ENCODE results near the gene CCL26.

The CCL26 gene

GRCh38 chr7:75772081-75773077, at the start of gene CCL26:
TSS of gene CCL26 (minus strand) at chr7:75772211. CDS start at chr7:75772176, 35 bp downstream.
- H3K4me1 Mint-ChIP-seq, result peaks cover 30% of the 10 kb centered on the region
- peaks cover 6% of the 10 kb centered on the region for H3K36me3 Mint-ChIP-seq
- no peak within 1 kb of the TSS for H3K4me3 Mint-ChIP-seq
- ATAC-seq (no peak), DNase-seq (ENCODE audit: low spot score in 2 of 2) (no peak)
- H3K27ac Mint-ChIP-seq, result peak within 1 kb of the TSS; percentile 74
- H3K9me3 Mint-ChIP-seq, result no peaks in the 10 kb centered on the region

DNA sequence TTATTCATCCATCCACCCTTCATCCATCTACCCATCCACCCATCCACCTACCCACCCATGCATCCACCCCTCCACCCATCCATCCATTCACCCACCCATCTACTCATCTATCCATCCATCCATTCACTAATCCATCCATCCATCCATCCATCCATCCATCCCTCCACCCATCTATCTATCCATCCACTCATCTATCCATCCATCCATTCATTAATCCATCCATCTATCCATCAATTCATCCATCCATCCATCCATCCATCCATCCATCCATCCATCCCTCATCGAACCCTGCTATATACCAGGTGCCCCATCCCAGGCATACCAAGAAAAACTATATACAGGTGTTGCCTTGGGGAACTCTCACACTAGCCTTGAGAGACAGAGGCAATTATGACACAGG, 48.7 kb upstream of the CCL26 start:
- no peak for ATAC-seq
- no peaks in the 10 kb centered on the region for H3K36me3 Mint-ChIP-seq
- no peaks in the 10 kb centered on the region for H3K9me3 Mint-ChIP-seq
- H3K4me1 Mint-ChIP-seq, result peaks cover 5% of the 10 kb centered on the region
- DNase-seq (ENCODE audit: low spot score in 2 of 2), result no peak
- H3K27ac Mint-ChIP-seq, result no peak overlapping the region
- no peak overlapping the region for H3K4me3 Mint-ChIP-seq

- Mint-ChIP-seq H3K4me1 (peaks cover 5% of the 10 kb centered on the region), H3K27ac (no peak overlapping the region), H3K9me3 (no peaks in the 10 kb centered on the region), H3K36me3 (no peaks in the 10 kb centered on the region), H3K4me3 (no peak overlapping the region)
- ATAC-seq (no peak), DNase-seq (ENCODE audit: low spot score in 2 of 2) (no peak)
Observed at GRCh38 chr7:75819711-75820110, 47.7 kb upstream of the CCL26 start.

DNA sequence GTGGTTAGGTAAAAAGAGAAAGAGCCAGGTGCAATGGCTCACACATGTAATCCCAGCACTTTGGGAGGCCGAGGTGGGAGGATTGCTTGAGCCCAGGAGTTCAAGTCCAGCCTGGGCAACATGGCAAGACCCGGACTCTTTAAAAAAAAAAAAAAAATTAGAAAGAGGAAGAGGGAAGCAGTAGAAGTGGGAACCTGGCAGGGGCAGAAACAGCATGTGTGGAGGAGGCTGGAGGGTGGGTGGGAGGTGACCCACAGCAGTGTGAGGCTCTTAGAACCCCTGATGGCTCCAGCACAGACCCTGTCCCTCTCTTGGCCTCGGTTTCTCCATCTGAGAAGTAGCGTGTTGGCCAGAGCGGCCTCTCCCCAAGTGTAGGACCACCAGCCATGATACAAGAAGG, 46.5 kb upstream of the CCL26 start:
- no peak for ATAC-seq
- Mint-ChIP-seq H3K27ac (peak overlapping the region; percentile 26), H3K9me3 (no peaks in the 10 kb centered on the region), H3K36me3 (no peaks in the 10 kb centered on the region), H3K4me1 (peaks cover 5% of the 10 kb centered on the region), H3K4me3 (no peak overlapping the region)
- DNase-seq (ENCODE audit: low spot score in 2 of 2), result no peak

GRCh38 chr7:75817116-75817515, 45.1 kb upstream of the CCL26 start:
- Mint-ChIP-seq H3K36me3 (no peaks in the 10 kb centered on the region), H3K9me3 (no peaks in the 10 kb centered on the region), H3K27ac (peak overlapping the region; percentile 30), H3K4me3 (no peak overlapping the region), H3K4me1 (peaks cover 5% of the 10 kb centered on the region)
- no peak for DNase-seq (ENCODE audit: low spot score in 2 of 2)
- no peak for ATAC-seq

DNA sequence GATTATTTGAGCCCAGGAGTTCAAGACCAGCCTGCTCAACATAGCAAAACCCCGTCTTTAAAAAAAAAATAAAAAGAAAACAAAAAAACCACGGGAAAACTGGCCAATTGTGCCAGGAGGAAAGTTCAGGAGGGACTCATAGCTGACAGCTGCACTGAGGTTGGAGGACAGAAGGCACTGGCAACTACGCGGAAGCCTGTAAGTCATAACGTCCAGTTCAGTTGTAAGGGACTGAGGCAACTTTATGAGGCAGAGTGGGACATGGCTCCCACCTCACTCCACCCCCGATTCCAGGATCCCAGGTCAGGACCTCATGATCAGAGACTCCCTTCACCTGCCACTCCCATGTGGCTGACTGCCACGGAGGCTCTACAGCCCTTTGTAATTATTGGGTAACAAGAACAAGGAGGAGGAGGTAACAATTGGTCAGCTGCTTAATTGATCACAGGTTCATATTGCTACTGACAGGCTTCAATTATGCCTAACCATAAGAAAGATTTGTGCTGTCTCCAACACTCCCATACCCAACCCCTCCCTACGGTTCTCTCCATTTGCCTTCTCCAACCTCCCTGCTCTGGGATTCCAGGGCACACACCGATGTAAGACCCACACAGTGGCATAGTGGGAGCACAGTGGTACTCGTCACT, 43.5 kb upstream of the CCL26 start:
- H3K4me1 Mint-ChIP-seq, result peaks cover 5% of the 10 kb centered on the region
- ATAC-seq, result no peak
- H3K36me3 Mint-ChIP-seq, result no peaks in the 10 kb centered on the region
- no peak overlapping the region for H3K27ac Mint-ChIP-seq
- no peak overlapping the region for H3K4me3 Mint-ChIP-seq
- DNase-seq (ENCODE audit: low spot score in 2 of 2), result no peak
- no peaks in the 10 kb centered on the region for H3K9me3 Mint-ChIP-seq

GRCh38 chr7:75814407-75814947, 42.5 kb upstream of the CCL26 start:
- H3K4me3 Mint-ChIP-seq, result no peak overlapping the region
- no peaks in the 10 kb centered on the region for H3K9me3 Mint-ChIP-seq
- H3K36me3 Mint-ChIP-seq, result no peaks in the 10 kb centered on the region
- H3K27ac Mint-ChIP-seq, result no peak overlapping the region
- ATAC-seq, result no peak
- H3K4me1 Mint-ChIP-seq, result peaks cover 5% of the 10 kb centered on the region
- DNase-seq (ENCODE audit: low spot score in 2 of 2), result no peak

- H3K36me3 Mint-ChIP-seq, result no peaks in the 10 kb centered on the region
- H3K4me3 Mint-ChIP-seq, result no peak within 1 kb of the TSS
- DNase-seq (ENCODE audit: low spot score in 2 of 2) (no peak), ATAC-seq (no peak)
- H3K27ac Mint-ChIP-seq, result no peak within 1 kb of the TSS
- H3K9me3 Mint-ChIP-seq, result no peaks in the 10 kb centered on the region
- peaks cover 5% of the 10 kb centered on the region for H3K4me1 Mint-ChIP-seq
Observed at GRCh38 chr7:75813781-75814236, 41.8 kb upstream of the CCL26 start, which contains the start of gene CCL24. TSS of gene CCL24 (minus strand) at chr7:75813806. CDS start at chr7:75813715, 91 bp downstream.

DNA sequence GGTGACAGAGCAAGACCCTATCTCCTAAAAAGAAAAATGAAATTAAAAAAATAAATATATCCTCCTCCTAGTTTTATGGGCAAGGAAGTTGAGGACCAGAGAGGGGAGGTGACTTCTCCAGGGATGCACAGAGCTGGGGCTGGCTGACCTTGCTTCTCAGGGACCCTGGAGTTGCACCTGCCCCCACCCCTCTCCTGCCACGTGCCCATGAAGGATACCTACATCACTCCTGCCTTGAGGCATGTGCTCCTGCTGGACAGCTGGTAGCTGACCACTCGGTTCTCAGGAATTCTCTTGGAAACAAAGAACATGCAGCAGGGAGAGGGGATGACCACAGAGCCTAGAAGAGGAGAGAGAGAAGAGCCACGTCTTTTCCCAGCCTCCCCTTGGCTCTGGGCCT, 41.1 kb upstream of the CCL26 start:
- H3K4me3 Mint-ChIP-seq, result no peak overlapping the region
- no peaks in the 10 kb centered on the region for H3K9me3 Mint-ChIP-seq
- ATAC-seq, result no peak
- H3K27ac Mint-ChIP-seq, result no peak overlapping the region
- no peaks in the 10 kb centered on the region for H3K36me3 Mint-ChIP-seq
- H3K4me1 Mint-ChIP-seq, result peaks cover 5% of the 10 kb centered on the region
- DNase-seq (ENCODE audit: low spot score in 2 of 2), result no peak

DNA sequence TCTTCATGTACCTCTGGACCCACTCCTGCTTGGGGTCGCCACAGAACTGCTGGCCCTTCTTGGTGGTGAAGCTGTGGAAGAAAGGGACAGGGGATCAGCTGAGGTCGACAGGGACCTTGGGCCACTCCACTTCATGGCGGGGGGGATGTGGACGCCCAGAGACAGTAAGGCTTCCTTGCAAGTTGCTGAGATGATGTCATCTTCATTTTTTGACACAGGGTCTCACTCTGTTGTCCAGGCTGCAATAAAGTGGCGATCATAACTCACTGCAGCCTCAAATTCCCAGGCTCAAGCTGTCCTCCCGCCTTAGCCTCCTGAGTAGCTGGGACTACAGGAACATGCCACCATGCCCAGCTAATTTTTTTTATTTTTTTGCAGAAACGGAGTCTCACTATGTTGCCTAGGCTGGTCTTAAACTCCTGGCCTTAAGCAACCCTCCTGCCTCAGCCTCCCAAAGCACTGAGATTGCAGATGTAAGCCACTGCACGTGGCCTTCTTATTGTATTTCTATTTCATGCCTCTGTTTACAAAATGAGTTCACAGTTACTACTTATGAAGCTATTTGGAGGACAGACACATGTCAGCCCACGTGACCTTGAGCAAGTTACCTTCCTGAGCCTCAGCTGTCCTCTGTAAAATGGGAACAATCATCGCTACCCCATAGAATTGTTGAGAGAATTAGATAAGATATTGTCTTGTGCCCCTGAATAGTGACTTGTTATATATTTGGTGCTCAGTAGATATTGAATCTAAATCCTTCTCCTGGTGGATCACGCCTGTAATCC, 40.1 kb upstream of the CCL26 start:
- ATAC-seq, result no peak
- Mint-ChIP-seq H3K27ac (no peak overlapping the region), H3K9me3 (no peaks in the 10 kb centered on the region), H3K4me3 (no peak overlapping the region), H3K4me1 (peaks cover 3% of the 10 kb centered on the region), H3K36me3 (no peaks in the 10 kb centered on the region)
- DNase-seq (ENCODE audit: low spot score in 2 of 2), result no peak

- H3K36me3 Mint-ChIP-seq, result no peaks in the 10 kb centered on the region
- H3K4me1 Mint-ChIP-seq, result no peaks in the 10 kb centered on the region
- H3K9me3 Mint-ChIP-seq, result peaks cover 5% of the 10 kb centered on the region
- H3K4me3 Mint-ChIP-seq, result no peak overlapping the region
- no peak for ATAC-seq
- H3K27ac Mint-ChIP-seq, result no peak overlapping the region
- no peak for DNase-seq (ENCODE audit: low spot score in 2 of 2)
Observed at GRCh38 chr7:75809396-75809795, 37.4 kb upstream of the CCL26 start.

- H3K9me3 Mint-ChIP-seq, result peaks cover 5% of the 10 kb centered on the region
- no peak for DNase-seq (ENCODE audit: low spot score in 2 of 2)
- no peak overlapping the region for H3K27ac Mint-ChIP-seq
- no peak overlapping the region for H3K4me3 Mint-ChIP-seq
- ATAC-seq, result no peak
- H3K36me3 Mint-ChIP-seq, result no peaks in the 10 kb centered on the region
- H3K4me1 Mint-ChIP-seq, result no peaks in the 10 kb centered on the region
Observed at GRCh38 chr7:75808106-75808505, 36.1 kb upstream of the CCL26 start.

- DNase-seq (ENCODE audit: low spot score in 2 of 2) (no peak), ATAC-seq (no peak)
- no peak overlapping the region for H3K4me3 Mint-ChIP-seq
- peaks cover 5% of the 10 kb centered on the region for H3K9me3 Mint-ChIP-seq
- H3K4me1 Mint-ChIP-seq, result no peaks in the 10 kb centered on the region
- no peaks in the 10 kb centered on the region for H3K36me3 Mint-ChIP-seq
- no peak overlapping the region for H3K27ac Mint-ChIP-seq
Observed at GRCh38 chr7:75807452-75807851, 35.4 kb upstream of the CCL26 start.

DNA sequence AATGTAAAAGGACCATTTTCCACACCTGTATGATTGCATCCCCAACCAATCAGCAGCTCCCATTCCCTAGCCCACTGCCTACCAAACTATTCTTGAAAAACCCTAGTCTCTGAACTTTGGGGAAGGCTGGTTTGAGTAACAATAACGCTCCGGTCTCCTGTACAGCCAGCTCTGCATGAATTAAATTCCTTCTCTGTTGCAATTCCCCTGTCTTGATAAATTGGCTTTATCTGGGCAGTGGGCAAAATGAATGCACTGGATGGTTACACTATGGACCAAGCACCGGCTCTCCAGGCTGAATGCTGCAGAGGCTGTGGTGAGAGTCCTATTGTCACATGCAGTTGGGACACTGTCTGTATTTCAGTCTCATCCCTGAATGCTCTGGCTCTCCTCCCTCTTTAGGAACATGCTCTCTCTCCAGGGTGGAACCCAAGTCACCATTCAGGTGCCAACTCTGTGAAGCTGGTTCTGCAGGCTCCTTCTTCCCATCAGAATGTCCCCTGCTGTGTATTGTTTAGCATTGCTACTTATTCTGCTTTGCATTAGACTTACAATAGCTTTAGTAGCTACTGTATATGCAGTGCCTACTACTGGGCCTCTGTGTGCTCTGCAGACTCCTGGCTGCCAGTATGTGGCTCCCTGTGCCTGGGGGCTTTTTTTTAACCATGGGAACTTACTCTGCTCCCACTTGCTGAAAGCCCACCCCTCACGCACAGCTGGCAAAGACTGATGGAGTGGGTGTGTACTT, 34.7 kb upstream of the CCL26 start:
- ATAC-seq (no peak), DNase-seq (ENCODE audit: low spot score in 2 of 2) (no peak)
- peaks cover 5% of the 10 kb centered on the region for H3K9me3 Mint-ChIP-seq
- no peak overlapping the region for H3K4me3 Mint-ChIP-seq
- no peak overlapping the region for H3K27ac Mint-ChIP-seq
- H3K36me3 Mint-ChIP-seq, result no peaks in the 10 kb centered on the region
- H3K4me1 Mint-ChIP-seq, result no peaks in the 10 kb centered on the region
